Globus pallidus (tissue), 1 donor: ENCODE measurements around the gene CRADD.

Experiments used
- DNase-seq: peaks from one replicate; pipeline ENCODE4 v3.0.0-alpha.2; 2015; ENCODE audit warnings: low spot score

Gene CRADD

DNA sequence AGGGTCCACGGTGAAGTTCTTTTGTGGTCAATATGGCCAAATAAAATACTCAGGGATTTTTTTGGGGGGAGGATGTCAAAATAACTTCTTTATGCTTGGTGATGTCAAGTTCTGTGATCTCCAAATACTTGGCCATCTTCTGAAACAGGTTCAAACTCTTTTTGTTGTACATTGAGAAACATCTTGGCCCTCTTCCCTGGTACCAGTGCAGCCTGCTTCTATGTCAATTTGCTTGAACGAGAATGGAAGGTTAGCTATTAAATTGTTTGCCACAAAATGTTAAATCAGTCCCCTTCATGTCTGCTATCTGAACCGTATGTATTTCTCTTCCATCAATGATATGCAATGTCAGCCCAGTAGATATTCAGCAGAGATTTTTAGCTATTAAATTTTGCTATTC lies 6.1 kb upstream of the CRADD start:
- no peak for DNase-seq

DNA sequence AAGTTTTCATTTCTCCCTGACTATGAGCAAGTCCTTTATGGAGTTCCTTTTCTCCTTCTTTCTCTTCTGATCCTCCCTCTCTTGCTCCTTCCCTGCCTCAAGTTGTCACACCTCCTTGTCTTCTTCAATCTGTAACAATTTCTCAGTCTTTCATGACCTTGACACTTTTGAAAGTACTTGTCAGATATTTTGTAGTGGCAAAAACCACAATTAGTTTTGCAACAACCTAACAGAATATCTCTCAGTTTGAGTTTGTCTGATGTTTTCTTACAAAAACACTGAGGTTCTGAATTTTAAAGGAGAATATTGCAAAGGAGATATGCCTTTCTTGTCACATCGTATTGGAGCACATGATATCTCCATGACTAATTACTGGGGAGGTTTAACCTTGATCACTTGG lies 4.1 kb upstream of the CRADD start:
- no peak for DNase-seq

DNA sequence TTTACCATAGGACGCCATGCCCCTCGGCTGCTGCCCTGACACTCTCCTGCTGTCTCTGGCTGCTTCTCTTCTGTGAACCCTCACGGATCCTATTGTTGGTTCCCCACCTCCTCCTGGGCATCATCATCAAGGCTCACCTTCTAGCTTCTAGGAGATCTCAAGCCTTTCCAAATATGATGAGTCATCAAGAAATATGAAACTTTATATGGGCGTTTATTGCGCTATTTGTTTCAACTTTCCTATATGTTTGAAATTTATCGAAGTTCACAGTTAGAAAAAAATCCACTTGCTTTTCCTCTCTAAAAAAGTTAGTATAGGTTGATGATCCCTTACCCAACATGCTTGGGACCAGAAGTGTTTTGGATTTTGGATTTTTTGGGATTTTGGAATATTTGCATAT lies 2.8 kb upstream of the CRADD start:
- DNase-seq: no peak

DNA sequence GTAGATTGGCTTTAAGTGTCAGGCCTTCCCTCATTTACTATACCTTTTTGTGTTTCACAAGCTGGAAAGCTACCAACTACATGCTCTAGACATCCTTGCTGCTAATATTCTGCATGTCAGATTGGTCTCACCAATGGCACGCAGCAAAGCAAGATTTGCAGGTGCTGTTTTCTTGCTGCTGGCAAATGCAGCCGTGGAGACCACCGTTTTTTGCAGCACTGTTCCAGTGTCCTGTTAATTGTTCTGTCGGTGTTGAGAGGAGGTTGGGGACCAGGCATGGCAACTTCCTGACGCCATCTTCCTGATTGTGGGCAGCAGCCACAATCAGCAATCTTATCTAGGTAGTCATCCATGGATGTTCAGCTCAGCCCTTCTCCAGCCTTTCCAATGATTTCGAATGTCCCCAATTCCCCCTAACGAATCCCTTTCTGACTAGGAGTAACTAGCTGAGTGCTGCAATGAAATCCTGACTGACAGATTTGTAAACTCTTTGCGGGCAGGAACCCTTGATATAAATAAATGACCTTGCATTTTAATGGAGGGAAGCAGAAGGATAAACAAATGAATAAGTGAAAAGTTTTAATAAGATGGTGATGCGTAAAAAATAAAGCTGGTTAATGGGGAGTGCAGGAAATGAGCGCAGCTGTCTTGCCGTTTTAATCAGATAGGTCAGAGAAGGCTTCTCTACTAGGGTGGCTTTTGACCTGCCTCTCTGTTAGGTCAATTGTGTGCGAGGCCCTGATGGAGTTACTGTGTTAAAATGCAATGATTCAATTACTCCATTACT lies 574 bp upstream of the CRADD start:
- no peak for DNase-seq

DNA sequence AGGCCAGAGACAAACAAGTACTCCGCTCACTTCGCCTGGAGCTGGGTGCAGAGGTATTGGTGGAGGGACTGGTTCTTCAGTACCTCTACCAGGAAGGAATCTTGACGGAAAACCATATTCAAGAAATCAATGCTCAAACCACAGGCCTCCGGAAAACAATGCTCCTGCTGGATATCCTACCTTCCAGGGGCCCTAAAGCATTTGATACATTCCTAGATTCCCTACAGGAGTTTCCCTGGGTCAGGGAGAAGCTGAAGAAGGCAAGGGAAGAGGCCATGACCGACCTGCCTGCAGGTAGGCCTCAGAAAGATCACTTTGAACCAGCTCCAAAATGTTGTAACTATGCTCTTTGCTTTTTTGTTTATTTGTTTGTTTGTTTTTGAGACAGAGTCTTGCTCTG lies 1.6 kb downstream of the CRADD start:
- DNase-seq: no peak

DNA sequence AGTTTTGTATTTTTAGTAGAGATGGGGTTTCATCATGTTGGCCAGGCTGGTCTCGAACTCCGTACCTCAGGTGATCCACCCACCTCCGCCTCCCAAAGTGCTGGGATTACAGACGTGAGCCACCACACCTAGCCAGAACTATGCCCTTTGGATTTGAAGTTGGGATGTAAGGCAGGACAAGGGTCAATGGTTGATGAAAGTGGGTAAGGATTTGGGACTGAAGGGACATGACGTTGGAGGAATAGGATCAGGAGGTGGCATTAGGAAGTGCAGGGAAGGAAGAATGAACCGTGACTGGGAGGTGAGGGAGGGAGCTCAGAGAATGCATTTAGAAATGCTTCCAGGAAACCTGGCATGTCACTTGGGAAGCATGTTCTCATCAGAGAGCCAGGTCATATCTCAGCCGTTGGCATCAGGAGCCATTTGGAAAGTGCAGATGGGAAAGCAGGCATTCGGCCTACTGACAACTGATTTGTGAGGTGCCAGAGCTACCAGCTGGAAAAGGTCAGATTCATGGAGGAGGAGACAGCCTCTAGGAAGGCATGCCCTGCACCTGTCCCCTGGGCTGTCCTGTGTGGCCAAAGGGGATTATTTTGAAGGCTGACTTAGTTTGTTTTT lies 2.2 kb downstream of the CRADD start:
- no peak for DNase-seq

DNA sequence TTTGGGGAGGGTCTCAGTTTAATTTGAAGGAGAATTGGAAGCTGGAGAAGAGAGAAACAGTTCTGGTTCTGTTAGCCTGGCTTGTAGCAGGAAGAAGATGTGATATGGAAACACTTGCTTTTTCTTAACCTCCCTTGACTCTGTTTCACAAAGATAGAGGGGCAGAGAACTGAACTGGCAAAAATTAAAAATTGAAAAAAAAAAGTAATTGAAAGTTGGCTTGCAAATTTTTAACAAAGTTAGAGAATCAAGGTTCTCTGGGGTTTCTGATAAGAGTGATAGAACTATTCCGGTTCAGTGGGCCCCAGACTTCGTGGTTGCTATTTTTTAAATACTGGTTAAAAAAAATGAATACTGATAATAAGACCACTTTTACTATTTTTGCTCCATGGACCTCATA lies 2.8 kb downstream of the CRADD start:
- no peak for DNase-seq

DNA sequence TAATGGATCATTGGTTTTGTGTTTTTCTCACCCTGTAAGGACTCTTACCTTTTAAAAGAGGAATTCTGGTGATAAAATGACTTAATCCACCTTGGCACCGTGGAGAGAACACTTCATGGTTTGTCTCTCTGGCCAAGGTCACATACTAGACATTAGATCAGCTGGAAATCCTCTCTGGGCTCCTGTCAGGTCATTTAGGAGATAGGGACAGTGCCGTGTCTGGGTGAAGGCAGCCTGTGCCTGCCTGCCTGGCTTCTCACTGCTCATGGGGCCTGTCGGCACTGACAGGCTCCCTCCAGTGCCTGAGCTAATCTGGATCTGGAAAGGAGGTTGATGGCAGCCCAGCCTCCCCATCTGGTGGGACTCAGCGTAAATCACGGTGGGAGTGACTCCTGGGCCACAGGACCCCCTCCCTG lies 5.7 kb downstream of the CRADD start:
- no peak for DNase-seq

DNA sequence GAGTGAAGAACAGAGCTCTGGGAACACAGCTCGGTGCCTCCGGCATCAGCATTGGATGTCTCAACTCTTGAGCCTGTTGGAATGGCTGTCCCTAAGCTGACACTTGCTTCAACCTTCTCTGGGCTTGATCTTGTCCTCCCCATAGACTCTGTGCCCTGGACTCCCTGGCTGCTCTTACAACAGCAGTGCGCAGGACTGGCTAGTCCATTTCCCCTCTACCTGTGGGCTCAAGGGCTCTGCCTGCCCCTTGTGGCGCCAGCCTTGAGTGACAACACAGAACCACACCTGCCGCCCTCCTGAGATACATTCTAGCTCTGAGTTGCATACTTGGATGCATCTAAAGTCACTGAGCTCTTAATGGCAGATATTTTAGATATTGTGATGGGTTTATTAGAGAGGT lies 6.2 kb downstream of the CRADD start:
- no peak for DNase-seq

DNA sequence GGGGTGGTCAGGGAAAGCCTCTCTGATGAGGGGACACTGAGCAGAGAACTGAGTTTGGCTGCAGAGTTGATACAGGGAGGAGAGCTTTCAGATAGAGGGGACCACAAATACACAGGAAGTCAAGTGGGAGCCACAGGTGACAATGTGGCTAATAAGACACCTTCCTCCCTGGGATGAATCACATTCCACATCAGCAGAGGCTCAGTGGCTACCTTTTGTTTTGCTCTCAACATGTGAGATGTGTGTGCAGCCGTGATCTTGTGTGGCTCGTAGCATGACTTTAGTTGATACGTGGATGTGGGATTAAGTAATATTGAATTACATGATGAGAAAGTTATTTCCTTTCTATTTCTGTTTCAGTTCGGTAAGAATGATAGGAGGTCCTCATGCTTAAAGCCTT lies 7.5 kb downstream of the CRADD start:
- no peak for DNase-seq

DNA sequence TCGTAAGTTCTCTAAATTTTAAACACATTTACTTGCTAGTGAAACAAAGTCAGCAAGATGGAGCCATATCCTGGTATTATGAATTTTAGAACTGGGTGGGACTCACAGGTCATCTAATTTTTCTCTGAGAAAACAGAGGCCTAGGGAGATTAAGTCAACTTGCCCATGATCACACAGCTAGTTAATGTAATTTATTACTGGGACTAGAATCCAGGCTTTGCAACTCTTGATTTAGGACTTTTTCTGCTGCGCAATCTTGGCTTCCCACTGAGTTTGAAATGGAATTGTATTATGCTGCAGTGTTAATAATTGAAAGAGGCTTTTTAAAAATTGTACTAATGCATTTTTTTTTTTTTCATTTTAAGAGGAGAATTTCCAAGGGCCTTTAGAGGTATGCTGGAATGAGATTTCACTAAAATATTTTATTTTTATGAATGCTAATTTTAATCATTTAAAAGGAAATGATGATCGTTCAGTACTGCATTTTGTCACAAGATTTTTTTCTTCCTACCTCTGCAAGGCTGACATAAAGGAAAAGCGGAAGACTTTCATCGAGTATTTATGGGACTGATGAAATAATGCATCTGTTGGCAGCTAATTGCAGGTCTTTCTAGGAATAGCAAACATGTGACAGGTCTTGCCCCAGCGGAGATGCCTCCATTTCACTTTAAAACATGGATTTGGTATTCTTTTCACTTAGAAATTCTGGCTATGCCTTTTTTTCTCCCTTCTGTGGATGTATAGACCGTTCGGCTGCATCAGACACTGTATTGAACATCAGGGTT lies 9.6 kb downstream of the CRADD start:
- DNase-seq: no peak

DNA sequence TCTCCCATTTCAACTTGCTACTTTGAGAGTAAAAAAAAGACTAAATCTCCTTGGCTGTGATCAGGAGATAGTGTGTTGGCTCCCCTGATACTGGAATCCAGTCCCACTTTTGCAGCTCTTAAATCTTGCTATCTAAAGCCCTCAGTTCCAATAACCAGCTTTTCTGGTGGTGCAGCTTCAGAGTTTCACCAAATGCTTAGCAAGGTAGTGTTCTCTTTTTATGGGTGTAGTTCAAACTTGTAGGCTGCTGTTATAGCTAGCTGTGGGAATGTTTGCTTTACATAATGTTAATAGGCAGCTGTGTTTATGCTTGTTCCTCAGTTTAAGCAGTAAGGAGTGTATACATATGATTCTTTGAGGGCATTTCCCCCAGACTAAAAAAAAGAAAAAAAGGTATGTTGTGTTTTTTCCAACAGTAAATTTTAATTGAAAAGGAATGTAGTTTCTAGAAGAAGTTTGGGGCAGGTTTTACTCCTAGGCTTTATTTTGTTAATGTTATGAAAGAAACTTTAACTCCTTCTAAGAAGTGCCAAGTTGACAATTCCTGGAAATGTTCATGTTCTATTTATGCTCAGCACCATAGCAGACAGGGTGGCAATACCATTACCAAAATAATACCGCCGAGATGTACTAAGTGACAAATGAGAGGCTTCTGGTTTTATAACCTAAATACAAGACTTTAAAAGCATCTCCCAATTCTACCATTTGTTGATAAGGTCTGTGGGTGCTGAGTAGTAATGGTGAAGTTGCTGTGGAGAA lies 12.1 kb downstream of the CRADD start:
- DNase-seq: no peak

DNA sequence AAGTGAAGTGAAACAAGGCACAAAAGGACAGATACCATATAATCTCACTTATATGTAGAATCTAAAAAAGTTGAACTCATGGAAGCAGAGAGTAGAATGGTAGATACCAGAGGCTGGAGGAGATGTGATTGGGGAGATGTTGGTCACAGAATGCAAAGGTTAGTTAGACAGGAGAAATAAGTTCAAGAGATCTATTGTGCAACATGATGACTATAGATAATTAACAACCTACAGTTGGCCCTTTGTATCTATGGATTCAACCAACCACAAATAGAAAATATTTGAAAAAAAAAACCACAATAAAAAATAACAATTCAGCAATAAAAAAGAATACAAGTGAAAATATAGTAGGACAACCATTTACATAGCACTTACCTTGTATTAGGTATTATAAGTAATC lies 19.3 kb downstream of the CRADD start:
- no peak for DNase-seq

DNA sequence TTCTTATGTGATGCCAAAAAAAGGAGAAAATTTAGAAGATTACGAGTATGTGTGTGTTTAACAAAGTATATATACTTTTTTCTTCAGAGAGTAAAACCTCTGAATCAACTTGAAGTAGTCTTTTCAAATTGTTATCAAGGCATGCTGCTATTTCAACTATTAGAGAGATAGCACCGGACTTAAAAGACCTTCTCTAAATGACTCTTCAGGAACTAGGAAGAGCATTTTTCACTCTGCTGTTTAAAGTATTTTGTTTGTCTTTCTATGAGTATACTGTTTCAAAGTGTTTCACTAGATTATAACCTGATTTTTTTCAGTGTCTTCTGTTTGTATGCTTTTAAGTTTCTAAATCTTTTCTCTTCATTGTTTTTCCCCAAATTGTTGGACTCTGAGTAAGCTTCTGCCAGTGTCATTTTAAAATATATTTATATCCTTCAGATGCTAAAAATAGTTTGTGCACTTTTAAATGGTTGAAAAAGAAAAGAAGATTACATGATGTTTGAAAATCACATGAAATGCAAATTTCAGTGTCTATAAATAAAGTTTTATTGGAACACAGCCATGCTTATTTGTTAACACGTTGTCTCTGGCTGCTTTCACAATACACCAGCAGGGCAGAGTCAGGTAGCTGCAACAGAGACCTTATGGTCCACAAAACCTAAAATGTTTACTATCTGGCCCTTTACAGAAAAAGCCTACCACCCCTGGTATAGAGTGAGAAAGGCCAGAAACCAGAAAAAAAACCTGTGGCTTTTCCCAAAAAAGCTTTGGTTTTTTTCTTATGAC lies 21.3 kb downstream of the CRADD start:
- DNase-seq: no peak

DNA sequence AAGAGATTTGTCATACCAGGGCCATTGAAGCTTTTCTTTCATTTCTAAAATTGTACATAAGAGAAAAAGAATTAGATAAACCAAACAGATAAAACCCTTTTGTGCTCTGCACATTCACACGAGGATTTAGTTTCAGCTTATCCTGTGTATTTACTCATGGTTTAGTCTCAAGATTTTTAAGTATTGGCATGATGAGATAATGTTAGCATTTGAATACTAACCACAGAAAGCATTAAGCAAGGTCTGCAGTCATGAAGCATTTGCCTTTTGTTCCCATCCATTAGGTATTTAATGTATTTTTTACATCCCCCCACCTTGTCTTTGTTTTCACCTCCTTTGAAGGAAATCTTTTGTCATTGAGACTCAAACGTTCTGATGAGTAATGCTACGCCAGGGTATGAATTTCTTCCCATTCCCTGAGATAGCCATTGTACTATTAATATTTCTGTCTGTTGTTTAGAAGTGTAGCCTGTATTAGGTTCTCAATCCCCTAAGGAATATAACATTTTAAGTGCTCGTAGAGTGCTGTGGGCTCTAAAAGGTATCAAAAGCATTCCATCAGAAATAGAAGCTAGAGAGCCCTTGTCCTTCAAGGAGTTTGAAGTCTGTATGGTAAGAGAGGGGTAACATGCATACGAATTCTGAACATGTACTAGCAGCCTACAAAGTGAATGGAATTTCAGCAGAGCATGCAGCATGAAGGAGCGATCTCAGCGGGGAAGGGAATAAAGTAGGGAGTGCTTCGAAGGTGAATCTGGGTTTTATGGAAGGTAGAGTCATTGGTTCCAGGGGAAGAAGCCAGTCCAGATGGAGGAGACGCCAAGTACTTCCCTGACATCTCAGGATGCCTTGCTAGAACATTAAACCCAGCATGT lies 22.3 kb downstream of the CRADD start:
- no peak for DNase-seq

DNA sequence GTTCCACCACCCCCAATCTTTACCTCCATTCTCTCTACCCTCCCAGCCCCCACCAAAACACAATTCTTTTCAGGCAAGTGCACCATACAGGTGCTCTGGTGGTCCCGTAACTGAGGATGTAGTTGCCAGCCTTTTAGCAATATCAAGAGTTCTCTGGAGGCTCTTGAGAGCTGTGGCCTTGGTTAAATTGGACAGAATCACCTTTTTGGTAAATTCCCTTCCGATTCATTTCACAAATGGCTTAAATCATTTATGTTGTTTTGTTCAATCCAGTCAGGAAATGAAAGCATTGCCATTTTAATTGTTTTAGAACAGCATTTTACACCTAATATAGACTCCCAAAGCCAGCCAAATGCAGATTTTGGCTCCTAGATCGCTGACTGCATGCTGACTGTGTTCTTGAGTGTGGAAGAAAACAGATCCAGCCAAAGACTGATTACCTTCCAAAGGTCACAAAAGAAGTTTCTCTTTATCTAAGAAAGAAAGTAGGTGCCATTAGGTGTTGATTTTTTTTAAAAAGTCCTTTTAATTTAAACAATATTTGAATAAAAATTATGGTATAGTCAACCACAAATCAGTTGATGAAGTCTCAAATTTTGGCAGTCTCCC lies 25.6 kb downstream of the CRADD start:
- DNase-seq: no peak

DNA sequence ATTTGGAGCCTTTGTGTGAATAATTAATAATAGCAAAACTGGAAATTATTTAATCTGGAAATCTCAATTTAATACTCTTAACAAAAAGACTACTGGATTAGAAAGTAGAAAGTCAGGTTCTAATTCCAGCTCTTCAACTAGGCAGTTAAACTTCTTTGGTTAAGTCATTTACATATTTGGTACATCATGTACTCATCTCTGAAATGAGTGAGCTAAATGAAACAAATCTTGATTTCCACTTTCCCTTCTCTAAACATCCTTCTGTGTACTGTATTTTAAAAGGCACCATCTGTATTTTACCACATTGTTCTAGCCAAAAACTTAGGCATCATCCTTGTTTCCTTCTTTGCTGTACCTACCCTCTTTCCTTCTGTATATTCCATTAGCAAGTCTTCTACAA lies 26.9 kb downstream of the CRADD start:
- DNase-seq: no peak

DNA sequence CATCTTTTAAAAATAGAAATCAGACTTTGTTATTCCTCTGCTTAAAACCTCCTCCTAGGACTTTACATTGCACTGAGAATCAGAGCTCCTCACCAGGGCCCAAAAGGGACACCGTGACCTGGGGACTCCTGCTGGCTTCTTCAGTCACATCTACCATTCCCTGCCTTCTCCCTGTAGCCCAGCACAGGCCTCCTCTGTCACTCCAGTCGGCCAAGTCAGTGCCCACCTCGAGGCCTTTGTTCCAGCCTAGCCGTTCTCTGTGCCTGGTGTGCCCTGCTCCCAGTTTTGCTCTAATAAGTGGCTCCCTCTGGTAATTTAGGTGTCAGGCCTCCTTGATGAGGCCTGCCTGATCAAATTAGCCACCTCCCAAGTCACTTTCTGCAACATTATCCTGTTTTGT lies 27.4 kb downstream of the CRADD start:
- no peak for DNase-seq

DNA sequence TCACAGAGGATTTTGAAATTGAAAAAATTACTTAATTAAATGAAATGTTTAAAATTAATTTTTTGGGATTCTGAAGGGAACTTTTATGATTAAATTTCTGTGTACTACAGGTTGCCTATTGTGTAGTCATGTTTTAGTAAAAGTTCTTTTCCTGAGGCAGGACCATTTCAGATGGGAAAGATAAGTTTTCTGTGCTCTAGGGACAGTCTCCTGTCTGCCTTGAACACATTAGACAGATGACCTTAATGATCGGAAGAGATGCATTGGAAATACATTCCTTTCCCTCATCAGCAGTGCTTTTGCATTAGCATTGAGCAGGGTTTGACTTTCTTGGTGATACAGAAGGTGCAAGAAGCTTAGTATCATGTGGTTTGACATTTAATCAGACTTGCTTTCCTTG lies 28.1 kb downstream of the CRADD start:
- DNase-seq: no peak

DNA sequence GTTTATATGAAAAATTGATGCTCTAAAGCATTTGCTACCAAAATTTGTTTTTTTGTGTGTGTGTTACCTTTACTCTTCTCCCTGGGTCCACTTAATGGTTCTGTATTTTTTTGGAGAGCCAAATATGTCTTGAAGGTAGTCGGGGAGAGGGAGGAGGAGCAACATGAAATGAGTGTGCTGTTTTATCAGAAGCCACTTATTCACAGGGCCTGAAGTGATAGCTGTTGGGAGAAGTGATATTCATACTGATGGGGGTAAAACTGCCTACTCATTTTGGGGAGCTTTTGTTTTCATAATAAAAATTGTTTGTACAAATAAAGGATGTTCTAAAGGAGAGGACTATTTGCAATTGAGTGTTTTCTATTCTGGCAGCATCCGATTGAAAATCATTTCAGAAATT lies 29.2 kb downstream of the CRADD start:
- DNase-seq: no peak
